ENCODE results near the gene CLTCL1. TPM values are rescaled to one million over a fixed set of nuclear protein-coding genes. Genes with fewer than 3 reads are reported as not detected.

The CLTCL1 gene
- total and polyA plus RNA-seq, 9 of the 15 experiments (the other 6 are each of a cell fraction or from before 2014, with no cell fraction given) = 1.1 to 11.7 (median 5.0) TPM

GRCh38 chr22:19275919-19276600, 15.5 kb downstream of the CLTCL1 start (continued):
- TF ChIP-seq ETS1 (conservative IDR thresholded peaks at IDR 0.05; ENCODE audit: control insufficient read depth, low read depth, low read length) (no peak), CTBP1 (IDR thresholded peaks at IDR 0.05; ENCODE audit: borderline replicate concordance) (peak; percentile 97), TEAD1 (CRISPR knock-in tag; IDR thresholded peaks at IDR 0.05) (peak in 1 of 2 experiments; percentile 57; a peak in 1 of 4 replicates), MAX (CRISPR knock-in tag; IDR thresholded peaks at IDR 0.05) (0 out of 2 replicates have a peak, but pooled peaks have one; percentile 29), DPF2 (IDR thresholded peaks at IDR 0.05) (peak; percentile 93), FOXJ2 (tag; IDR thresholded peaks at IDR 0.05) (0 out of 2 replicates have a peak, but pooled peaks have one; percentile 14), ZNF639 (CRISPR knock-in tag; conservative IDR thresholded peaks at IDR 0.05 in 1 of 2, IDR thresholded peaks at IDR 0.05 in 1 of 2) (peak in 1 of 2 experiments; percentile 43; a peak in 1 of 4 replicates), MLX (CRISPR knock-in tag; conservative IDR thresholded peaks at IDR 0.05) (no peak), DIDO1 (tag; IDR thresholded peaks at IDR 0.05; ENCODE audit: low read depth) (peak; percentile 59; the same call in 1 of the 2 replicates), ZBTB2 (IDR thresholded peaks at IDR 0.05) (peak; percentile 78; the same call in 1 of the 2 replicates), FOSL1 (tag; conservative IDR thresholded peaks at IDR 0.05) (peak; percentile 79), TBL1XR1 (IDR thresholded peaks at IDR 0.05; ENCODE audit: low read length in 2 of 2) (peak in 1 of 2 experiments; percentile 40; a peak in 1 of 4 replicates), TEAD2 (tag; IDR thresholded peaks at IDR 0.05) (no peak), NR2C1 (IDR thresholded peaks at IDR 0.05) (no peak), NR2C1 (tag; IDR thresholded peaks at IDR 0.05) (peak; percentile 52; the same call in 1 of the 2 replicates), FUS (optimal IDR thresholded peaks at IDR 0.05; ENCODE audit: low read depth, low read length) (no peak), ZNF133 (CRISPR knock-in tag; IDR thresholded peaks at IDR 0.05) (no peak), RBBP5 (IDR thresholded peaks at IDR 0.05; ENCODE audit: borderline replicate concordance, insufficient read depth, low read length, poor library complexity, severe bottlenecking) (no peak), ZNF699 (CRISPR knock-in tag; IDR thresholded peaks at IDR 0.05; ENCODE audit: insufficient replicate concordance) (peak; percentile 8), TOE1 (IDR thresholded peaks at IDR 0.05; ENCODE audit: borderline replicate concordance) (0 out of 2 replicates have a peak, but pooled peaks have one; percentile 5), TOE1 (CRISPR knock-in tag; IDR thresholded peaks at IDR 0.05; ENCODE audit: borderline replicate concordance, low read depth) (no peak), SP2 (IDR thresholded peaks at IDR 0.05; ENCODE audit: extremely low read depth, low read depth, low read length, poor library complexity, severe bottlenecking) (no peak)
